HG03060 (cell line): ENCODE results near the gene CCNT2.
"Not testable (repeated sequence)": the region's sequence is repeated elsewhere in the genome, so short reads cannot be mapped to it uniquely, and the experiment has no call there.

ENCODE experiments used
- ATAC-seq: cut with Tn5 transposase; IDR thresholded peaks from one replicate; pipeline ENCODE4 v1.9.1; 2021; ENCODE audit warnings: low read depth, moderate number of reproducible peaks; ENCODE audit not compliant: unreplicated experiment

Gene CCNT2

GRCh38 chr2:134918526-134919340 is at the start of gene CCNT2:
TSS of gene CCNT2 (plus strand) at chr2:134918822. CDS start at chr2:134918855, 33 bp downstream.
- ATAC-seq: peak; percentile 78

- ATAC-seq: no peak
These were observed 48.5 kb upstream of the CCNT2 start for GRCh38 chr2:134869946-134870736.

- no peak for ATAC-seq
These were observed 45.5 kb upstream of the CCNT2 start for GRCh38 chr2:134873152-134873551.

GRCh38 chr2:134875309-134875708 is 43.3 kb upstream of the CCNT2 start:
- no peak for ATAC-seq

- ATAC-seq: no peak
These were observed 35.8 kb upstream of the CCNT2 start for GRCh38 chr2:134882773-134883172.

GRCh38 chr2:134883552-134884293 is 34.9 kb upstream of the CCNT2 start:
- ATAC-seq: no peak

- ATAC-seq: no peak
These were observed 34.2 kb upstream of the CCNT2 start for GRCh38 chr2:134884435-134884834.

- ATAC-seq: no peak
These were observed 26.2 kb upstream of the CCNT2 start for GRCh38 chr2:134892282-134893035.

- ATAC-seq: no peak
These were observed 20.7 kb upstream of the CCNT2 start for GRCh38 chr2:134897932-134898331.

GRCh38 chr2:134899204-134899603 is 19.4 kb upstream of the CCNT2 start:
- ATAC-seq: no peak

GRCh38 chr2:134900151-134900550 is 18.5 kb upstream of the CCNT2 start:
- no peak for ATAC-seq

GRCh38 chr2:134903701-134904100 is 14.9 kb upstream of the CCNT2 start:
- not testable (repeated sequence) for ATAC-seq

- ATAC-seq: no peak
These were observed 13.5 kb upstream of the CCNT2 start for GRCh38 chr2:134905168-134905567.

GRCh38 chr2:134906726-134907125 is 11.9 kb upstream of the CCNT2 start:
- ATAC-seq: no peak

- not testable (repeated sequence) for ATAC-seq
These were observed 11.0 kb upstream of the CCNT2 start for GRCh38 chr2:134907441-134908116.

- ATAC-seq: no peak
These were observed 7.7 kb upstream of the CCNT2 start for GRCh38 chr2:134910763-134911399.

GRCh38 chr2:134911400-134911785 is 7.2 kb upstream of the CCNT2 start:
- ATAC-seq: no peak

GRCh38 chr2:134912361-134912760 is 6.3 kb upstream of the CCNT2 start:
- ATAC-seq: no peak

GRCh38 chr2:134917360-134917865 is 1.2 kb upstream of the CCNT2 start:
- no peak for ATAC-seq
